Suppressor macrophage (primary cell): ENCODE data around the gene SCP2.
A peak's percentile ranks its signal among the peaks of the same experiment; 100 is the strongest.

ENCODE experiments used
- DNase-seq, 4 experiments: peaks; one replicate each; pipeline ENCODE4 v3.0.0-alpha.2; 2020 to 2022
- total RNA-seq, 17 experiments: gene quantifications; one replicate each; lab custom pipeline; 2026; ENCODE audit warnings: mixed read lengths in 6 of 17, inconsistent platforms in 3 of 17; lab: John Stamatoyannopoulos, UW

SCP2 gene, protein sequence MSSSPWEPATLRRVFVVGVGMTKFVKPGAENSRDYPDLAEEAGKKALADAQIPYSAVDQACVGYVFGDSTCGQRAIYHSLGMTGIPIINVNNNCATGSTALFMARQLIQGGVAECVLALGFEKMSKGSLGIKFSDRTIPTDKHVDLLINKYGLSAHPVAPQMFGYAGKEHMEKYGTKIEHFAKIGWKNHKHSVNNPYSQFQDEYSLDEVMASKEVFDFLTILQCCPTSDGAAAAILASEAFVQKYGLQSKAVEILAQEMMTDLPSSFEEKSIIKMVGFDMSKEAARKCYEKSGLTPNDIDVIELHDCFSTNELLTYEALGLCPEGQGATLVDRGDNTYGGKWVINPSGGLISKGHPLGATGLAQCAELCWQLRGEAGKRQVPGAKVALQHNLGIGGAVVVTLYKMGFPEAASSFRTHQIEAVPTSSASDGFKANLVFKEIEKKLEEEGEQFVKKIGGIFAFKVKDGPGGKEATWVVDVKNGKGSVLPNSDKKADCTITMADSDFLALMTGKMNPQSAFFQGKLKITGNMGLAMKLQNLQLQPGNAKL
- total RNA-seq, result 117 to 291 (median 184) reads per million in 17 experiments

GRCh38 chr1:52927212-52928014, at the start of gene SCP2:
Gene SCP2, plus strand, starts transcription at chr1:52927276. Its CDS starts 121 bp downstream, at chr1:52927397.
- DNase-seq, result peak; percentile 78 to 87 (median 83)

- DNase-seq, result no peak
Measured at GRCh38 chr1:52877554-52877953, 49.5 kb upstream of the SCP2 start.

GRCh38 chr1:52880206-52880605, 46.9 kb upstream of the SCP2 start:
- DNase-seq, result no peak

DNA sequence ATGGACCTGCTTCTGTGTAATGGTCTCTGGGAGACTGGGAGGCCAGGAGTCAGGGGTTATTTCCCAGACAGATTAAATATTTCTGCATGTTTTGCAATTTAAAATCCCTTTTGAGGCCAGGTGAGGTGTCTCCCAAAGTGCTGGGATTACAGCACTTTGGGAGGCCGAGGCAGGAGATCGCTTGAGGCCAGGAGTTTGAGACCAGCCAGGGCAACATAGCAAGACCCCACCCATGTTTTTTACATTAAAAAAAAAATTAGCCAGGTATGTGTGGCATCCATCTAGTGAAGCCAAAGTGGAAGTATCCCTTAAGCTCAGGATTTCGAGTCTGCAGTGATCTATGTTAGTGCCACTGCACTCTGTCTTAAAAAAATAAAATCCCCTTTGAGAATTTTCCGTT, 39.6 kb upstream of the SCP2 start:
- no peak for DNase-seq

DNA sequence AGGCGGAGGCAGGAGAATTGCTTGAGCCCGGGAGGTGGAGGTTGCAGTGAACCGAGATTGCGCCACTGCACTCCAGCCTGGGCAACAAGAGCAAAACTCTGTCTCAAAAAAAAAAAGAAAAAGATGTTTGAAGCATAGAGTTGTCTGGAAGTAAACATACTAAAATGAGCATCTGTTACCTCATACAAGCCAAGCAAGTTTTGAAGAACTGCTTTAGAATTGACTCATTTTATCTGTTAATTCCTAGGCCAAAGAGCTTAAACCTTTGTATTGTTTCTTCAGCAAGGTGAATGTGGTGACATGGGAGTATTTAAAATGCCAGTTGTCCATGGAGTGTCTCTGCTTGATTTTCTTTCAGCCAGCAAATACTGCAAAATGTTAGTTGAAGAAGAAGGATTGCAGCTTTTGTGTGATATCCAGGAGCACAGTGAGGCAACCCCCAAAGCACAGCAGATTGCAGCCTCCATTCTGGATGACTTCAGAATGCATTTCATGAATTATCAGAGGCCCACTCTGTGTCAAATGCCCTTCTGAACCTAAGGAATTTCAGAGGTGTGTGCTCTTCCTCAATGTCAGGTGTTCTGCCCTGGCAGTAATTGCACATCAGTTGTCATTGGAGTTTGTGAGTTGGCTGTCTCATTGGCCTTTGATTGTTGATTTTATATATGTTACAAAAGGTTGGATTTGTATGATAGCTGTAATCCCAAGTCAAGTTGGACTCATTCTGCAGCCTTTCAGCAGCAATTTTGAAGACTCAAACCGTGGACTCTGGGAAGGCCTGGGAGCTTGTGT, 34.5 kb upstream of the SCP2 start:
- DNase-seq, result no peak

DNA sequence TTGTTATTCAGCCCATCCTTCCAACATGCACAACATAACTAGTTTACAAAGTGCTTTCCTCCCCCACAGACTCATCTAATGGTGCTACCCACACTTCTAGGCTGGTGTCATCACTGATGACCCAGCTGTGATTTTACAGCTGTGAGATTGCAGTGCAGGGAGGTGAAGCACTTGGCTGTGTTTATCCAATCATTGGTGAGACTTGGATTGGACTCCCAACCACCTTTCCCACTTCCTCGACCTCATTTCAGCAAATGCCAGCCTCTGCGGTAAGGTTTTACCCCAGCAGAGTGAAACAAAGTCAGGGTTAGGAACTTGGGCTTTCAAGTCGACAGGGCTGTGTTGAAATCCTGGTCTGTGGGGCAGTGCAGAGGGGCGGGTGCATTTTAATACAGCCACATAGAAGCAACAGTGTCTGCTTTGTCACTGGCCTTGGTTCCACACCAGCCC, 27.6 kb upstream of the SCP2 start:
- DNase-seq, result peak in 2 of 4 experiments; percentile 7 to 20

- DNase-seq, result no peak
Measured at GRCh38 chr1:52900402-52900801, 26.7 kb upstream of the SCP2 start.

- DNase-seq, result no peak
Measured at GRCh38 chr1:52901384-52901783, 25.7 kb upstream of the SCP2 start.

- no peak for DNase-seq
Measured at GRCh38 chr1:52904208-52904926, 22.7 kb upstream of the SCP2 start.

- peak in 3 of 4 experiments; percentile 8 to 48 (median 16) for DNase-seq
Measured at GRCh38 chr1:52904927-52905698, 22.0 kb upstream of the SCP2 start.

DNA sequence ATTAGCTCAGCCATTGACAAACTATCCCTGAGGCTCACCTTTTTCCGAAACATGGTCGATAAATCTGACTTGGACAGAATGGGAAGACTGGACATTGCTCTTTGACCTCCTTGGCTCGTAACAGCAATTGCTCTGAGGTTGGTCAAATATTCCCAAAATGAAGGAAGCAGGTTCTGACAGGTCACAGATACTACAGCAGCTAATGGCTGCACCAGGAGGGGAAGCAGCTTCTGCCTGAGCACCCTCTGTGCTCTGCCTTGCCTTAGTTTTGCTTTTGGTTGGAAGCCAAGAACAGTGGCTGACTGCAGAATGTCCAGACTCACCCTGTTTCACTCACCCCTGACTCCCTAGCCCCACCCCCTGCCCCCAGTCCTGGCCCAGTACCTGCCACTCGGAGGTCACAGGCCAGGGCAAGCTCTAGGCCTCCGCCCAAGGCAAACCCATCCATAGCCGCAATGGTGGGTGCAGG, 20.9 kb upstream of the SCP2 start:
- DNase-seq, result no peak

DNA sequence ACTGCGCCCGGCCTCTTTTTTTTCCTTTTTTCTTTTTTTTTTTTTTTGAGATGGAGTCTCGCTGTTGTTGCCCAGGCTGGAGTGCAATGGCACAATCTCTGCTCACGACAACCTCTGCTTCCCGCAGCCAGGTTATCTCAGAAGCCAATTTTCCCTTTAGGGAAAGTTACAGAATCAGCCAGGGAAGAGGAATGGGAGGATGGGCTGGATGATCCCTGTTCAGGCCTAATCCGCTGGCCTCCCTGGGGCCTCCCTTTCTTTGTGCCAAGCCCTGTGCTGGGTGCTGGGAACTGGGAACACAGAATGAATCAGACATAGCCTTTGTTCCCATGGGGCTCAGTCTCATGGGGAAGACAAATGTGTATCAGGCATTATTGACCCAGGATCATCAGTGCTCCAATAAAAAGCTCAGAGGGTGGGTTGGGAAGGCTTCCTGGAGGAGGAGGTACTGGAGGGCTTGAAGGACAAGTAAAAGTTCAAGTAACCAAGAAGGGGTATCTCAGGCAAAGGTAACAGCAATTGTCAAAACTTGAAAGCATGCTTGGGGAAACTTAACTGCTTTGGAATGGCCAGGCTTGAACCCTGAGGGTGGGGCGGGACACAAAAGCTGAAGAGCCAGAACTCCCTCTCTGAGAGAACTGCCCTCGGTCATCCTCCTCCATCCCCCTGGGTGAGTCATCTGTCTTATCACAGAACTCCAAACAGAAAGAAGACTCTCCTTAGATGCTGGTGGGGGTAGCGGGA, 19.8 kb upstream of the SCP2 start:
- DNase-seq, result no peak

DNA sequence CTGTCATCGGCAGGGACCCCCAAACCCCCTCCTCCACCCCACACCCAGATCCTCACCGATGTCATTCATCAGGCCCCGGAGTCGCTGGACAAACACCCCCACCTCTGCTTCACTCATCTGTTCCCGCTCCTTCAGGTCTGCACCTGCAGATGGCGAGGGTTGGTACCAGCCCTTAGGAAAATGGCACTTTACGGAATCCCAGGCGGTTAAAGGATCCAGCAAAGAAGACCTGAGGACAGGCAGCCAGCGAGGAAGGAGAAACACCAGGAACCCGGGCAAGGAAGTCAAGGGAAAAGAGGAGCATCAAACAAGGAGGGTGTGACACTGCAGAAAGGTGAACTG, 19.3 kb upstream of the SCP2 start:
- DNase-seq, result no peak

- DNase-seq, result no peak
Measured at GRCh38 chr1:52911541-52911940, 15.5 kb upstream of the SCP2 start.

DNA sequence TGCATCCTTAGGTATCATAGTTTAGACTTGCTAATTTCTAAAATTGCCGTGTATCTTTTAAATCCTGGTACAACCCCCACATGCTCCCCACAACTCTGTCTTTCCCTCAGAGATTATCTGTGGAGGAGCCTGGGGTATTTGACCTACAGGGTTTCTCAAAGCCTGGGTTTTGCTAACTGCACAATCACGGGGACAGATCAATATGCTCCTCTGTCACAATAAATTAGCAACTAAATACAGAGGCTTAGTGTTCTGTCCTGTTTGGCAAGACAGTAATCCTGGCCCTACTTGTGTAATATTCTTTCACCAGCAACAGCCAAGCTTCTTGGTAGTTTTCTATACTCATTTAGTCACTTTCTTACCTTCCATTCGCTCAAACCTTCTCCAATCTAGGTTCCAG, 14.1 kb upstream of the SCP2 start:
- DNase-seq, result no peak

DNA sequence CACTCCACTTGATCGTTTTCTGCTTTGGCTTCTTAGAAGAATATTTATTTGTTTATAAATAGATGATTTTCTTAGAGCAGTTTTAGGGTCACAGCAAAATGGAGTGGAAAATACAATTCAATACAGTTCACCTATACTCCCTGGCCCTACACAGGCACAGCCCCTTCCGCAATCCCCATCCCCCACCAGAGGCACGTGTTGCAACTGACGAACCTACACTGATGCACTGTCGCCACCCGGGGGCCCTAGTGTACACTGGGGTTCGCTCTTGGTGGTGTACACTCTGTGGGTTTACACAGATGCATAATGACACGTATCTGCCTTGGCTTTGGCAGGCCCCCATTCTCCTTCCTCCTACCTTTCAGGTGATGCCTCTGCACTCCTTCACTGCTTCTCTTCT, 13.5 kb upstream of the SCP2 start:
- no peak for DNase-seq

- no peak for DNase-seq
Measured at GRCh38 chr1:52914463-52914862, 12.6 kb upstream of the SCP2 start.

DNA sequence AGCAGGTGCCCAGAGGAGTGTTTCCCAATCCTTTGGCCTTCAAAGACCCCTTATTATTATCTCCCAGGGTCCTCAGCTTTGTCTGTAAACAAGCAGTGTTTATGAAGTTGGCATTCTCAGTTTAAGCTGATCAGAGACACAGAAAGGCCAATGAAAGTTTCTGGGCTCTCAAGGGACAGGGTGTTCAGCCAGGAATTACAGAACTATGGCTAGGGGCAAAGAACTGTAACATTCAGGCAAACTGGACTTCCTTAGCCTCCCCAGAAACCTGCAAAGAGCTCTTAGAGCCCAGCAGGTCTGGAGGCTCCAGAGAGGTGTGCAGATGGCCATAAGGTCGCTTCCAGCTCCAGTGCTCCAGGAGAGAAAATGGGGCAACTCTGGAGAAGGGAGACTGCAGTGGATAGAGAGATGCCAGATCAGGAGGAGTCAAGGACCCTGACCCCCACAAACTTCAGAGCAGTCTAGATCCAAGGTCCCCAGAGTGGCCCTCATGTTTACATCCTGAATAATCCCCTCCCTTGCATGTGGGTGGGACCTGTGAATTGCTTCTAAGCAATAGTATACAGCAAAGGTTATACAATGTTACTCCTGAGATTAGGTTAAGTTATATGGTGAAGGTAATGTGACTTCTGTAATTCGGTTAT, 11.7 kb upstream of the SCP2 start:
- DNase-seq, result no peak

GRCh38 chr1:52915855-52916220, 11.2 kb upstream of the SCP2 start:
- DNase-seq, result no peak
